HepG2 (cell line): ENCODE results near the gene MAP1LC3A. TPM values are rescaled to one million over a fixed set of nuclear protein-coding genes. Genes with fewer than 3 reads are reported as not detected.
A peak's percentile ranks its signal among the peaks of the same experiment; 100 is the strongest.

ENCODE experiments used
- AKAP8 ChIP-seq: sonication (generic); formaldehyde crosslinking; IDR thresholded peaks from 2 replicates; pipeline ENCODE4 v1.5.1; 2020; ENCODE audit warnings: mild to moderate bottlenecking, missing genetic modification reagents
- EP300 ChIP-seq, 3 experiments: sonication (generic) in 1 of 3; formaldehyde crosslinking in 1 of 3; IDR thresholded peaks; 2 replicates each; pipeline versions ENCODE4 v1.5.1 to v1.6.1; 2011 to 2020; ENCODE audit warnings: low read depth in 2 of 3, low read length in 2 of 3, borderline replicate concordance in 1 of 3, improper control_type of control experiment in 1 of 3, mild to moderate bottlenecking in 1 of 3, missing genetic modification reagents in 1 of 3, moderate library complexity in 1 of 3
- IRX3 ChIP-seq: sonication (generic); formaldehyde crosslinking; IDR thresholded peaks from 2 replicates; pipeline ENCODE4 v1.8.1; 2023; ENCODE audit warnings: mild to moderate bottlenecking, low read depth, missing genetic modification reagents, borderline replicate concordance
- KDM2A ChIP-seq: sonication (generic); formaldehyde crosslinking; IDR thresholded peaks from 2 replicates; pipeline ENCODE4 v1.4.0; 2020; ENCODE audit warnings: low read depth, missing genetic modification reagents, borderline replicate concordance
- MBNL3 ChIP-seq: fragments of 250-450 bp; sonication (Bioruptor Pico); conservative IDR thresholded peaks from 2 replicates; pipeline ENCODE4 v1.8.0; 2022; ENCODE audit warnings: mild to moderate bottlenecking, inconsistent platforms
- NBN ChIP-seq: fragments of 450-650 bp; conservative IDR thresholded peaks from 2 replicates; pipeline ENCODE4 v1.6.1; 2017
- ZFAT ChIP-seq: sonication (generic); formaldehyde crosslinking; conservative IDR thresholded peaks from 2 replicates; pipeline ENCODE4 v1.8.1; 2023; ENCODE audit warnings: missing genetic modification reagents, inconsistent platforms
- ZFP41 ChIP-seq: sonication (generic); formaldehyde crosslinking; IDR thresholded peaks from 2 replicates; pipeline ENCODE4 v1.4.0; 2020; ENCODE audit warnings: mild to moderate bottlenecking, missing genetic modification reagents, borderline replicate concordance
- ZNF367 ChIP-seq: sonication (generic); formaldehyde crosslinking; IDR thresholded peaks from 2 replicates; pipeline ENCODE4 v1.4.0; 2020; ENCODE audit warnings: missing genetic modification reagents, borderline replicate concordance
- ZNF615 ChIP-seq: sonication (generic); formaldehyde crosslinking; IDR thresholded peaks from 2 replicates; pipeline ENCODE4 v1.5.0; 2020; ENCODE audit warnings: mild to moderate bottlenecking, missing genetic modification reagents, borderline replicate concordance
- ZNF773 ChIP-seq: sonication (generic); formaldehyde crosslinking; IDR thresholded peaks from 2 replicates; pipeline ENCODE4 v1.4.0; 2020; ENCODE audit warnings: missing genetic modification reagents, borderline replicate concordance
- polyA plus RNA-seq, 8 experiments: library from polyadenylated mRNA; depleted of rRNA in 3 of 8; stranded (reverse) in 7 of 8; unstranded in 1 of 8; fragments of >200 nt; fragmentation: Illumina TruSeq in 4 of 8; extraction: Trizol in 4 of 8; gene quantifications; 2 replicates each; pipeline versions ENCODE4 v1.2.1 to v1.2.3, GENCODE V29; 2011 to 2016; ENCODE audit warnings: low read depth in 4 of 8, missing spikeins in 1 of 8, mixed read lengths in 1 of 8; ENCODE audit not compliant: insufficient read depth in 1 of 8
- total RNA-seq, 5 experiments: library from RNA; depleted of rRNA; stranded (reverse); fragments of >200 nt; fragmentation: Illumina TruSeq; extraction: Trizol; gene quantifications; 2 replicates each; pipeline ENCODE4 v1.2.3, GENCODE V29; 2016; ENCODE audit warnings: low read depth in 1 of 5
- TF ChIP-seq, protein P1 (sequence below): sonication (generic); formaldehyde crosslinking; IDR thresholded peaks from 2 replicates; pipeline ENCODE4 v1.5.0; 2020; ENCODE audit warnings: missing genetic modification reagents
- TF ChIP-seq, protein P2 (sequence below): sonication (generic); formaldehyde crosslinking; IDR thresholded peaks from 2 replicates; pipeline ENCODE4 v1.8.0; 2022; ENCODE audit warnings: mild to moderate bottlenecking, missing genetic modification reagents, borderline replicate concordance
- TF ChIP-seq, protein P3 (sequence below): IDR thresholded peaks from 2 replicates; pipeline ENCODE4 v1.6.1; 2016; ENCODE audit warnings: low read depth, missing genetic modification reagents, missing compliant biosample characterization
- TF ChIP-seq, protein P4 (sequence below): sonication (generic); formaldehyde crosslinking; conservative IDR thresholded peaks from 2 replicates; pipeline ENCODE4 v1.8.0; 2022; ENCODE audit warnings: mild to moderate bottlenecking, moderate library complexity, missing genetic modification reagents

The MAP1LC3A gene
- total and polyA plus RNA-seq, 2 of the 13 experiments (the other 11 are each of a cell fraction or from before 2014, with no cell fraction given): not detected

DNA sequence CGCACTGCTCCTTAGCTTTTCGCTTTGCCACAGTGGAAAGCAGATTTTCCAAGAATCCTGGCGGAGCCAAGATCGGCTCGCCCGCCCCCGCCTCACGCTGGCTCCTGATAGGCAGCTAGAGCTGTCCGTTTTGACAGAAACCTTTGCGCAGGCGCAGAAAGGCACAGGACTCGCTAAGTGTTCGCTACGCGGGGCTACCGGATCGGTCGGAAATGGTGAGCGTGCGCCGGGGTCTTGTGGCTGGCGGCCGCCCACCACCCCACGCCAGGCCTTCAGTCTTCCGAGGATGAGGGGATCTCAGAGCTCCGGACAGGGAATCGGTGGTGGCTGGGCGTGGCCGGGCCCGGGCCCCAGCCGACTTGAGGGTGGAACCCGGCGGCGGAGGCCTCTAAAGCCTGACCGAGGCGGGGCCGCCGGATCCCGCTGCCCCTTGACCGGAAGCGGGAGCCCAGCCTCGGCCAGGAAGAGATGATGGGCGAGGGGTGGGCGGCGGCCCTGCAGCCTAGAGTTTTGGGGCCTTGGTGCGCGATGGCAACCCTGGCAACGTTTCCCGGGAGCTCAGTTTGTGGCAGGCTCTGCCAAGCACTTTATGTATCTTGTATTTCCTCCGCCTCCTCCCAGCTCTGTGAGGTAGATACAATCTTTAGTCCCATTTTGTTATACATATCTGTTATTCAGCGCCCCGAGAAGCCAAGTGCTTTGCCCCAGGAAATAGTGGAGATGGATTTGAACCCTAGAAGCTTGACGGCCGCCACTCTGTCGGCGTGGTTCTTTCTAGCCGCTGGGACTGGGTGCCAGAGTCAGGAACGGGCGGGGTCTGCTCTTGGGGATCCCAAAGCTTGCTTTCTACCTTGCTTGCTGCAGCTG is 42.0 kb upstream of the MAP1LC3A start, which contains the start of gene DYNLRB1 (continued):
- TF ChIP-seq, protein P1, sequence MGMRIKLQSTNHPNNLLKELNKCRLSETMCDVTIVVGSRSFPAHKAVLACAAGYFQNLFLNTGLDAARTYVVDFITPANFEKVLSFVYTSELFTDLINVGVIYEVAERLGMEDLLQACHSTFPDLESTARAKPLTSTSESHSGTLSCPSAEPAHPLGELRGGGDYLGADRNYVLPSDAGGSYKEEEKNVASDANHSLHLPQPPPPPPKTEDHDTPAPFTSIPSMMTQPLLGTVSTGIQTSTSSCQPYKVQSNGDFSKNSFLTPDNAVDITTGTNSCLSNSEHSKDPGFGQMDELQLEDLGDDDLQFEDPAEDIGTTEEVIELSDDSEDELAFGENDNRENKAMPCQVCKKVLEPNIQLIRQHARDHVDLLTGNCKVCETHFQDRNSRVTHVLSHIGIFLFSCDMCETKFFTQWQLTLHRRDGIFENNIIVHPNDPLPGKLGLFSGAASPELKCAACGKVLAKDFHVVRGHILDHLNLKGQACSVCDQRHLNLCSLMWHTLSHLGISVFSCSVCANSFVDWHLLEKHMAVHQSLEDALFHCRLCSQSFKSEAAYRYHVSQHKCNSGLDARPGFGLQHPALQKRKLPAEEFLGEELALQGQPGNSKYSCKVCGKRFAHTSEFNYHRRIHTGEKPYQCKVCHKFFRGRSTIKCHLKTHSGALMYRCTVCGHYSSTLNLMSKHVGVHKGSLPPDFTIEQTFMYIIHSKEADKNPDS (CRISPR knock-in tag): peak; percentile 92; the same call in 1 of the 2 replicates
- TF ChIP-seq, protein P2, sequence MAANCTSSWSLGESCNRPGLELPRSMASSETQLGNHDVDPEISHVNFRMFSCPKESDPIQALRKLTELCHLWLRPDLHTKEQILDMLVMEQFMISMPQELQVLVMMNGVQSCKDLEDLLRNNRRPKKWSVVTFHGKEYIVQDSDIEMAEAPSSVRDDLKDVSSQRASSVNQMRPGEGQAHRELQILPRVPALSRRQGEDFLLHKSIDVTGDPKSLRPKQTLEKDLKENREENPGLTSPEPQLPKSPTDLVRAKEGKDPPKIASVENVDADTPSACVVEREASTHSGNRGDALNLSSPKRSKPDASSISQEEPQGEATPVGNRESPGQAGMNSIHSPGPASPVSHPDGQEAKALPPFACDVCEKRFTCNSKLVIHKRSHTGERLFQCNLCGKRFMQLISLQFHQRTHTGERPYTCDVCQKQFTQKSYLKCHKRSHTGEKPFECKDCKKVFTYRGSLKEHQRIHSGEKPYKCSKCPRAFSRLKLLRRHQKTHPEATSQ (CRISPR knock-in tag): peak; percentile 84
- TF ChIP-seq, protein P3, sequence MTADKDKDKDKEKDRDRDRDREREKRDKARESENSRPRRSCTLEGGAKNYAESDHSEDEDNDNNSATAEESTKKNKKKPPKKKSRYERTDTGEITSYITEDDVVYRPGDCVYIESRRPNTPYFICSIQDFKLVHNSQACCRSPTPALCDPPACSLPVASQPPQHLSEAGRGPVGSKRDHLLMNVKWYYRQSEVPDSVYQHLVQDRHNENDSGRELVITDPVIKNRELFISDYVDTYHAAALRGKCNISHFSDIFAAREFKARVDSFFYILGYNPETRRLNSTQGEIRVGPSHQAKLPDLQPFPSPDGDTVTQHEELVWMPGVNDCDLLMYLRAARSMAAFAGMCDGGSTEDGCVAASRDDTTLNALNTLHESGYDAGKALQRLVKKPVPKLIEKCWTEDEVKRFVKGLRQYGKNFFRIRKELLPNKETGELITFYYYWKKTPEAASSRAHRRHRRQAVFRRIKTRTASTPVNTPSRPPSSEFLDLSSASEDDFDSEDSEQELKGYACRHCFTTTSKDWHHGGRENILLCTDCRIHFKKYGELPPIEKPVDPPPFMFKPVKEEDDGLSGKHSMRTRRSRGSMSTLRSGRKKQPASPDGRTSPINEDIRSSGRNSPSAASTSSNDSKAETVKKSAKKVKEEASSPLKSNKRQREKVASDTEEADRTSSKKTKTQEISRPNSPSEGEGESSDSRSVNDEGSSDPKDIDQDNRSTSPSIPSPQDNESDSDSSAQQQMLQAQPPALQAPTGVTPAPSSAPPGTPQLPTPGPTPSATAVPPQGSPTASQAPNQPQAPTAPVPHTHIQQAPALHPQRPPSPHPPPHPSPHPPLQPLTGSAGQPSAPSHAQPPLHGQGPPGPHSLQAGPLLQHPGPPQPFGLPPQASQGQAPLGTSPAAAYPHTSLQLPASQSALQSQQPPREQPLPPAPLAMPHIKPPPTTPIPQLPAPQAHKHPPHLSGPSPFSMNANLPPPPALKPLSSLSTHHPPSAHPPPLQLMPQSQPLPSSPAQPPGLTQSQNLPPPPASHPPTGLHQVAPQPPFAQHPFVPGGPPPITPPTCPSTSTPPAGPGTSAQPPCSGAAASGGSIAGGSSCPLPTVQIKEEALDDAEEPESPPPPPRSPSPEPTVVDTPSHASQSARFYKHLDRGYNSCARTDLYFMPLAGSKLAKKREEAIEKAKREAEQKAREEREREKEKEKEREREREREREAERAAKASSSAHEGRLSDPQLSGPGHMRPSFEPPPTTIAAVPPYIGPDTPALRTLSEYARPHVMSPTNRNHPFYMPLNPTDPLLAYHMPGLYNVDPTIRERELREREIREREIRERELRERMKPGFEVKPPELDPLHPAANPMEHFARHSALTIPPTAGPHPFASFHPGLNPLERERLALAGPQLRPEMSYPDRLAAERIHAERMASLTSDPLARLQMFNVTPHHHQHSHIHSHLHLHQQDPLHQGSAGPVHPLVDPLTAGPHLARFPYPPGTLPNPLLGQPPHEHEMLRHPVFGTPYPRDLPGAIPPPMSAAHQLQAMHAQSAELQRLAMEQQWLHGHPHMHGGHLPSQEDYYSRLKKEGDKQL: 0 out of 2 replicates have a peak, but pooled peaks have one; percentile 26
- no peak for TF ChIP-seq ZFP41 (CRISPR knock-in tag)
- no peak for TF ChIP-seq AKAP8 (CRISPR knock-in tag)
- TF ChIP-seq ZNF367 (CRISPR knock-in tag): 0 out of 2 replicates have a peak, but pooled peaks have one; percentile 83
- TF ChIP-seq ZNF615 (CRISPR knock-in tag): peak; percentile 55; the same call in 1 of the 2 replicates
- peak; percentile 79 for TF ChIP-seq IRX3 (CRISPR knock-in tag)
- TF ChIP-seq ZFAT (CRISPR knock-in tag): peak; percentile 4; the same call in 1 of the 2 replicates
- 0 out of 2 replicates have a peak, but pooled peaks have one; percentile 34 for TF ChIP-seq ZNF773 (CRISPR knock-in tag)
- no peak for TF ChIP-seq MBNL3 (CRISPR knock-in tag)
- TF ChIP-seq, protein P4, sequence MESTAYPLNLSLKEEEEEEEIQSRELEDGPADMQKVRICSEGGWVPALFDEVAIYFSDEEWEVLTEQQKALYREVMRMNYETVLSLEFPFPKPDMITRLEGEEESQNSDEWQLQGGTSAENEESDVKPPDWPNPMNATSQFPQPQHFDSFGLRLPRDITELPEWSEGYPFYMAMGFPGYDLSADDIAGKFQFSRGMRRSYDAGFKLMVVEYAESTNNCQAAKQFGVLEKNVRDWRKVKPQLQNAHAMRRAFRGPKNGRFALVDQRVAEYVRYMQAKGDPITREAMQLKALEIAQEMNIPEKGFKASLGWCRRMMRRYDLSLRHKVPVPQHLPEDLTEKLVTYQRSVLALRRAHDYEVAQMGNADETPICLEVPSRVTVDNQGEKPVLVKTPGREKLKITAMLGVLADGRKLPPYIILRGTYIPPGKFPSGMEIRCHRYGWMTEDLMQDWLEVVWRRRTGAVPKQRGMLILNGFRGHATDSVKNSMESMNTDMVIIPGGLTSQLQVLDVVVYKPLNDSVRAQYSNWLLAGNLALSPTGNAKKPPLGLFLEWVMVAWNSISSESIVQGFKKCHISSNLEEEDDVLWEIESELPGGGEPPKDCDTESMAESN (CRISPR knock-in tag): peak; percentile 48; the same call in 1 of the 2 replicates
- TF ChIP-seq NBN: no peak
- peak; percentile 100 for TF ChIP-seq KDM2A (CRISPR knock-in tag)
- TF ChIP-seq EP300 (IDR thresholded peaks at IDR 0.05; ENCODE audit: low read depth in 2 of 2, low read length in 2 of 2): no peak; a peak in 2 of 4 replicates
- TF ChIP-seq EP300 (CRISPR knock-in tag; IDR thresholded peaks at IDR 0.05; ENCODE audit: borderline replicate concordance): peak; percentile 66
